NK-92 (cell line): ENCODE measurements around the gene SCLY.
"Not testable (repeated sequence)": the region's sequence is repeated elsewhere in the genome, so short reads cannot be mapped to it uniquely, and the experiment has no call there.

Source experiments
- DNase-seq: peaks from one replicate; lab custom pipeline; 2025; ENCODE audit not compliant: unreplicated experiment; lab: John Stamatoyannopoulos, UW

Gene SCLY

DNA sequence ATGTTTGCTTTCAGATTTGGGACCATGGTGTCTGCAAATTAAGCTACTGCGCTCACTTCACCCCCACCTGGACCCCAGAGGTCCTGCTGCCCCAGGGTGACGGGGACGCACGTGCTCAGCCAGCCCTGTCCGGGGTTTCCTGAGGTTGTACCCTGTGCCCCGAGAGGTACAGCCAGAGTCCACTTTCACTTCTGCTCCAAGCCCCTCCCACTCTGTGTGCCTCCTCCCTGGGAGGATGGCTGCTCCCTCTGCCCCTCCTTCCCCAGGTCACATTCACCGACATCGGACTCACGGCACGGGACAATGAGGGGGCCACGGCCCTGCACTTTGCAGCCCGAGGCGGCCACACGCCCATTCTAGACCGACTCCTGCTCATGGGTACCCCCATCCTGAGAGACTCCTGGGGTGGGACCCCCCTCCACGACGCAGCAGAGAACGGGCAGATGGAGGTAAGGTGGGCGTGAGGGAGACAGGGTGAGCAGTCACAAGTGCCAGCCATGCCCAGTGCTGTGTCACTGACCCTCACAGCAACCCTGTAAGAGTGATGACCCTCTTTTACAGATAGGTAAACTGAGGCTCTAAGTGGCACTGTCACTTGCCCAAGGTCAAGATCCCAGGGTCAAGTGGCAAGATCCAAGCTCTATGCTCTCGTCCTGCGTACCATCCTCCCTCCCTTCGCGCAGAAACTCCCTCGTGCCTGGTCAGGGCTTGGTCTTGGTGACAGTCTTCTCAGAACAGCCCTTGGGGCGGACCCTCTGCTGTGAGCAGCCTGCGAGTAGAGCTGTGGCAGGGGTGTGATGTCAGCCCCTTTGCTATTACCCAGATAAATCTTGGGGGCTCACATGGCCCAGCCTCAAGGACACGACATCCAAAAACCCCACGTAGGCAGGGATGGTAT, 47.0 kb downstream of the SCLY start:
- no peak for DNase-seq

DNA sequence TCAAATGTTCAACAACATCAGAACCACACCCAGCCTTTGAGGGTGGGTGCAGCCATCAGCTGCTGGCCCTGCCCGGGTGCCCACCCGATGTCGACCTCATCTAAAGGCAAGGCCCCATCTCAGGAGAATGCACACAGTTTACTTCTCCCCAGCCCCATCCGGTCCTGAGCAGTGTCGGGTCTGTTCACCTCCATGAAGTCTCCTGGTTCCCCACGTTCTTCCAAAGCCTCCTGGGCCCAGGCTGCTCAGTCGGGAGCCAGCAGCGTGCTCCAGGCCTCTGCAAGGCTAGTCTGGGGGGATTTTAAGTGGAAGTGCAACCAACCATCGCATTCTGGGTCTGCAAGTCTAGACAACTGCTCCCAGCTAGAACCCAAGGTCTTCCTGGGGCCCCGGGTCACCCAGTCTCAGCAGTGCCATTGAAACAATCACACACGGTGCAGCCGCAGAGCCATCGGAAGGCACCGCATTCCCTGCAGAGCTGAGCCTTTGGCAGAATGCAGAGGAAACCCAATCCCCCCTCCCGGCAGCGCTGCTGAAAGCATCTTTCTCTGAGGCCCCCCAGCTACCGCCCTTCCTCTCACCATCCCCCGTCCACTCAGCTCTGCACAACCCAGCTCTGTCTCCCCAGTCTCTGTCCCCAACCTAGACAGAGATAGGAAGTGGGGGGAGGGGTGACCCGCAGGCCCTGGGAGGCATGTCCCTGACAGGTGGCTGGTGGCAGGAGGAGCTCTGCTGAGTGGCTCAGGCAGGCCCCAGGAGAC, 47.8 kb downstream of the SCLY start:
- no peak for DNase-seq

DNA sequence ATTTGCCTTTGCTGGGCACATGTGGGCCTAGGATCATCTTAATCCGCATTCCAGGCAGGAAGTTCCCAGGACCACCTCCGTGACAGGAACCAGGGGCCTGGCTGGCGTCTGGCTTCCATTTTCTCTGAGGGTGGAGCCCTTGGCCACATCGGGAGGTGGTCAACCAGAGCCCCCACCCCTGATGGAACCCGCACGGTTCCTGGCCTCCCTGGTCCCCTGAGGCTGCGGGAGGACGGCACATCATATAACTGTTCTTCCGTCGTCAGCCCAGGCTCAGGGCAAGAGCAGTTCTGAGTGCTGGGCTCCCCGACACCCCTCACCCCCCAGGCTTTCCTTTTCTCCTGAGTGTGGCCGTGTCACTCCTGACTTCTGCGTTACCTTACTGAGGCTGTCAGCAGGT, 52.8 kb downstream of the SCLY start:
- no peak for DNase-seq

DNA sequence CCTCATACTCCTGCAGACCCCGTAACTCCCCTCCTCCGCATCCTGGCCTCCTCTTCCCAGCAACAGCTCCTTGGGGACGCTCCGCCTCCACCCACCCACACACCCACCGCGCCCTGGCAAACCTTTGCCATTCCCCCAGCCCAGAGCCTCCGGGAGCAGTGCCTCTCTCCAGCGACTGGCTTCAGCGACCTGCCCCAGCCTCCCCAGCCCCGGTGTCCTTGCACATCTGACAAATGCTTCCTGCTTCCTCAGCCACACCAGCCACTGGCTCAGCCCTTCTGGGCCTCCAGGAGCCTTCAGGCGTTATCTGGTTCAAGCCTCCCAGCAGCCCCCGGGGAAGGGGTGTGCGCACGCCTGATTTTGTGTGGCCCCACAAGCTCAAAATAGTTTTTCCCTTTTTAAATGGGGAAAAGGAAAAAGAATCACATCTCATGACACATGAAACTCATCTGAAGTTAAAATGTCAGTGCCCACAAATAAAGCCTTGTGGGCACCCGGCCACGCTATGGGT, 53.6 kb downstream of the SCLY start:
- DNase-seq, result no peak

DNA sequence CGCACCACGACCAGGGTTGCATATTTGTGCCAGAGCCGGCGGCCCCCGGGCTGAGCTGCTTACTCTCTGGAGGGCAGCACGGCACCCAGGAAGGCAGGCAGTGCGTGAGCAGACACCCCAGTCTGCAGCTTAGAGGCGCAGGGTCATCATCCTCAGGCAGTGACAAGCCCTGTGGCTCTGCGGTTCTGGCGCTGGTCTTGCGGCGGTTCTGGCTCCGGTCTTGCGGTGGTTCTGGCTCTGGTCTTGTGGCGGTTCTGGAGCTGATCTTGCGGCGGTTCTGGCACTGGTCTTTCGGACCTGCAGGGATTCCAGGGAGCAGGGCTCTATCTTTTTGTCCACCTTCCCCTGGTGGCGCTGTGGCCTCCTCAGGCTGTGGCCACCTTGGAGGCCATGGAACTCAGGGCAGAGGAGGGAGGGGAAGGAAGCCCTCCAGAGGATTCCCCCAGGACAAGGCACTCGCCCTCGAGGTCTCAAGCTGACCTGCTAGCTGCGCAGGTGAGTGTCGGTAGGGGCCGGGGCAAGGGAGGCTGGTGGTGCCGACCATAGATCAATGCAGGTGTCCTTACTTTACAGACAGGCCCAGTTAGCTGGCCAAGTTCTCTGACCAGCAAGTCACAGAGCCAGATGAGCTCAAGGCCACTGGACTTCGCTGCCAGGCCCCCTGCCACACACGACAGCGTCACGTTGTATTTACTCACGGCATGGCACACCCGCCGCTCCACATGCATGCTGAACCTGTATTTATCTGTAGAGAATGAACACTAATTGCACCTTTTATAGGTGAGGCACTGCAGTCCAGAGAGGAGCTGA, 54.3 kb downstream of the SCLY start:
- DNase-seq, result no peak

DNA sequence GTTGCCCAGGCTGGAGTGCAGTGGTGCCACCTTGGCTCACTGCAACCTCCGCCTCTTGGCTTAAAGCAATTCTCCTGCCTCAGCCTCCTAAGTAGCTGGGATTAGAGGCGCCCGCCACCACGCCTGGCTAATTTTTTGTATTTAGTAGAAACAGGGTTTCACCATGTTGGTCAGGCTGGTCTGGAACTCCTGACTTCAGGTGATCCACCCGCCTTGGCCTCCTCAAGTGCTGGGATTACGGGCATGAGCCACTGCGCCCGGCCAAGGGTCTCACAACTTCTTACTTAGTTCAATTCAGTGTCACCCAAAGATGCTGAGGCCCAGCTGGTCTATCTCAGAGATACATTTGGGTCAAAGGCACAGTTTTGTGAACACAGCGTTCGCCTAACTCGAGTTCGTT, 54.9 kb downstream of the SCLY start:
- DNase-seq, result not testable (repeated sequence)

DNA sequence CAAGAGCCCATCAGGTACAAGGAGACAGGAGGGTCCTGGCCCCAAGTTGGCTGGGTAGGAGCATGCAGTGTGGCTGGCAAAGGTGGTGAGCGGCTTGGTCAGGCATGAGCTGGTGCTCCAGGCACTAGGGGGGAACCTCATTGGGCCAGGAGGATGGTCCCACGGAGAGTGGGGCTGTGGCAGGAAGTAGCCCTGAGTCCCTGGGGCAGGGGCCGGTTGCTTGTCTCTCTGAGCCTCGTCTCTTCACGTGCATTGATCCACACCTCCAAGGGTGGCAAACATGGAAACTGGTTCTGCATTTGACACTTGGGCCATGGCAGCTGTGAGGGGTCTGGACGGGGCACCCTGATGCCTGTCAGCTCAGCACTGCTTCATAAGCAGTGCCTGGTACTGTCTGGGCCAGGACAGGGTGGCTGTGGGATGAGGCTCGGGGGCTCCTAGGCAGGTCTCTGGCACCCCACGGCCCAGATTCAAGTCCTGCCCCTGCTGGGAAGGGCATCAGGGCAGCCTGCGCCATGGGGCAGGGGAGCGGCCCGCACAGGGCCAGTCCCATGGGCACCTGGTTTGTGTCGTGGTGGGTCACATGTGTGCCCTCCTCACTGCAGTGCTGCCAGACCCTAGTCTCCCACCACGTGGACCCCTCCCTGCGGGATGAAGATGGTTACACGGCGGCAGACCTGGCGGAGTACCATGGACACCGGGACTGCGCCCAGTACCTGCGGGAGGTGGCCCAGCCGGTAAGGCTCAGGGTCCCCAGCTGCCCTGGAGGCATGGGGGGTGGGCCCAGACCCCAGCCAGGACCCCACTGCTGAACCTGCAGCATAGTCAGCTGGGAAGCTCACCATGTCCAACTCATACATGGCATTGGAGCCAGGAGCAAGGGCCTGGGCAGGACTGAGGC, 55.7 kb downstream of the SCLY start:
- DNase-seq, result no peak

DNA sequence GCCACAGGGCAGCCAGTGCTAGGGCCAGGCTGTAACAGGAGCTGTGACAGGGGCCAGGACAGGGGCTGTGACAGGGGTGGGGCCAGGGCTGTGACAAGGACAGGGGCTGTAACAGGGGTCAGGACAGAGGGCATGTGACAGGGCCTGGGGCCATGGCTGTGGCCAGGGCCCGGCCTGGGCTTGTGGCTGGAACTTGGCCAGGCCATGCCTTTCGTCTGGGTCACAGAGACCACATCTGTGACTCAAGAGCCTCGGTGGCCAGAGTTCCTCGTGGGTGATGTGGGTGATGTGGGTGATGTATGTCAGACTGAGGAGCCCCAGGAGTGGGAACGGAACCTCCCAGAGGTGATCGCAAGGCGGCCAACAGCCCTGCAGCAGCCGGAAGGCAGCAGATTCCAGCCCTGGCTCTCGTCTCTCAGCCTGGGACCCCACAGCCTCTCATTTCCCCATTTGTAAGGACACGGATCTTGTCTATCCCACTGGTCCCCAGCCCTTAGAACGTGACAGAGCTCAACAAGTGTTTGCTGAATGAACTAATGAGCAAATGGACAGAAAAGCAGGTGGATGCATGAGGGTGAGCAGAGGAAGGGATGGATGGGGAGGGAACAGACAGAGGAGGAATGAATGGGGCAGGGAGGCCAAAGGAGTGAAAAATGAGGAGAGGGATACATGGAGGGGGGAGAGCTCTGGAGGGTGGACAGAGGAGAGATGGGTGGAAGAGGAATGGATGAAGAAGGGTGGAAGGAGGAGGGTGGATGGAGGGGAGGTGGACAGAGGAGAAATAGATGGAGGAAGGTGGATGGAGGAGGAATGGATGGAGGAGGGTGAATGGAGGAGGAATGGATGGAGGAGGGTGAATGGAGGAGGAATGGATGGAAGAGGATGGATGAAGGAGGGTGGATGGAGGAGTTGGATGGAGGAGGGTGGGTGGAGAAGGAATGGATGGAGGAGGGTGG, 56.7 kb downstream of the SCLY start:
- DNase-seq, result no peak

DNA sequence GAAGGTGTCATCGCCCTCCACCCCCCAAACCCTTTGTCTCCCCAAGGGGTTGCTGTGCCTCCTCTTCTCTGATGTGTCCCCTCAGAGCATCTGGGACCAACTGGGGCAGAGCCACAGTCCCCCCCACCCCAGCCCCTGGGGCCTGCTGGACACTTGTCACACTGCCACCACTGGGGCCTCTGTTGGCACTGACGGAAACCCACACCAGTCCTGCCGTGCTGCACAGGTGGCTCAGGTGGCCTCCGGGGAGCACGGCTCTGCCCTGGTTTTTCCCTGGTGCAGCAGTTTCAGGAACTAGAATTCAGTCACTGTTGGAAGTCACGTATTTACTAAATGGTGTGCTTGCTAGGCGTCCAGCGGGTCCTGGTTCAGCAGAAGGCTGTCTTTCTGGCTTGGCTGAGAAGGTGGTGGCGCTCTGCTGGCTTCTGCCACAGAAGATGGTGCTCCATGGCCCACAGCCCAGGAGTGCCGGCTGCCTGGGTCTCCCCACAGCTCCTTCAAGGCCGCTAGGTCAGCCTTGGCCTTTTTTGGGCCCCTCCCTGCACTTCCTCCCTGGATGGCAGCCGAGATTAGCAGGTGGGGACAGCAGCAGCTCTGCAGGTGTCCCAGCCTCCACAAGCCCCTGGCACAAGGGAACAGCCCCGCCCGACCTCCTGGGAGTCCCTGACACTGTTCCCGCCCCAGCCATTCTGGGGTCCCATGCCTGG, 59.1 kb downstream of the SCLY start:
- no peak for DNase-seq

DNA sequence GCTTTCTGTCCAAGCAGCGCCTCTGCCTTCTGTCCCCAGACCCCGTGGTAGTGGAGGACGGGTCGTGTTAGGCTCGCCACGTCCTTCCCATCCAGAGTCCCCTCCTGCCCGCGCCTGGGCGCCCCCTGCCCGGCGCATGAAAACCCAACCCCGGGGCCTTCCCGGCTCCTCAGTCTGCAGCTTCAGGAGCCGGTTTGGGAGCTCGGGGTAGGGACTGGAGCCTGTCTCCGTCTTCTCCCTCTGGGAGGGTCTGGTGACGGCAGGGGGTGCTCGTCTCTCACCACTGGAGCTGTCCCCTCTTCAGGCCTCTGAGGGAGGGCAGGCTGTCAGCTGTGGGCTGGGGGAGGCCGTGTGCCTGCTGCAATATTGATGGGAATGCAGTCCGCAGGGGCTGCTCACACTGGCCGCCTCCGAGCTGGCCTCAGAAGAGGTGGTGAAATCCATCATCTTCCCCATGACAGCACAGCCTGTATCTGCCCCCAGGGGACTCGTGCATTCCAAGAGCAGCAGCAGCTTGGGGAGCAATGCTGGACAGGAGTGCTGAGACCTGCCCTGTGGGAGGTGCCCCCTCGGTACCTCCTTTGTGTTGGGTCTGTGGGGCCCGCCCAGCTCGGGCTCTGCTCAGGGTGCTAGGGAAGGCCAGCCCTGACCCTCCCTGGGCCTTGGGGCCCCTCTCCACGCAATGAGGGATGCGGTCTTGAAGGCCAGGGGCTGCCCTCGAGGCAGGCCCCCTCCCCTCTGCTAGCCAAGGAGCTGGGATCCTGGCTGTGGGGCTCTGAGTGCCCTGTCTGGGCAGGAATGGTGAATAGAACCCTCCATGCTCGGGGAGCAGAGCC, 59.9 kb downstream of the SCLY start:
- no peak for DNase-seq

DNA sequence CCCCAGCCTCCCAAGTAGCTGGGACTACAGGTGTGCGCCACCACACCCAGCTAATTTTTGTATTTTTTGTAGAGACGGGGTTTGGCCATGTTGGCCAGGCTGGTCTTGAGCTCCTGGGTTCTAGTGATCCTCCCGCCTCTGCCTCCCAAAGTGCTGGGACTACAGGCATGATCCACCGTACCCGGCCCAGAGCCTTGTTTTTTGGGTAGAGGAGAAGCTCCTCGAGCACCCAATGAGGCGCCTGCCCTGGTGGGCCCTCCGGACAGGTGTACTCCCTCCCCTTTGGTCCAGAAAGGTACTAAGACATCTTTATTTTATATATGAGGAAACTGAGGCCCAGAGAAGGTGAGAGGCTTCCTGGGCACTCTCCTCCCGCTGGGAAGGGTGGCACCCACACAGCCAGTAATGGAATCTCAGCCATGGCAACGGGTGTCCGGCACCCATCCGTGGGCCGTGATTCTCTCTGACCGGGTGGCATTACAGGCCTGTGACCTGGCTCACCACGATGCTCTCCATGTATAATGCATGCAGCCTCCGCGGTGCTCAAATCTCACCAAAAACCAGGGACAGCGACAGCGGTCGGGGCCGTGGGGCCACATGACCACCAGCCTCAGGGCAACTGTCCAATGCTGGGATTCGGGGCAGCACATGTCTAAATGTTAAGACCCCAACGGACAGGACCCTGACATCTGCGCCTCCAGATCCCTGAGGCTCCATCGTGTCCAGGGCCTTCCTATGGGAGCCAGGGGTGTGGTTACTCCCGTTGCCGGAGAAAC, 60.9 kb downstream of the SCLY start:
- no peak for DNase-seq

DNA sequence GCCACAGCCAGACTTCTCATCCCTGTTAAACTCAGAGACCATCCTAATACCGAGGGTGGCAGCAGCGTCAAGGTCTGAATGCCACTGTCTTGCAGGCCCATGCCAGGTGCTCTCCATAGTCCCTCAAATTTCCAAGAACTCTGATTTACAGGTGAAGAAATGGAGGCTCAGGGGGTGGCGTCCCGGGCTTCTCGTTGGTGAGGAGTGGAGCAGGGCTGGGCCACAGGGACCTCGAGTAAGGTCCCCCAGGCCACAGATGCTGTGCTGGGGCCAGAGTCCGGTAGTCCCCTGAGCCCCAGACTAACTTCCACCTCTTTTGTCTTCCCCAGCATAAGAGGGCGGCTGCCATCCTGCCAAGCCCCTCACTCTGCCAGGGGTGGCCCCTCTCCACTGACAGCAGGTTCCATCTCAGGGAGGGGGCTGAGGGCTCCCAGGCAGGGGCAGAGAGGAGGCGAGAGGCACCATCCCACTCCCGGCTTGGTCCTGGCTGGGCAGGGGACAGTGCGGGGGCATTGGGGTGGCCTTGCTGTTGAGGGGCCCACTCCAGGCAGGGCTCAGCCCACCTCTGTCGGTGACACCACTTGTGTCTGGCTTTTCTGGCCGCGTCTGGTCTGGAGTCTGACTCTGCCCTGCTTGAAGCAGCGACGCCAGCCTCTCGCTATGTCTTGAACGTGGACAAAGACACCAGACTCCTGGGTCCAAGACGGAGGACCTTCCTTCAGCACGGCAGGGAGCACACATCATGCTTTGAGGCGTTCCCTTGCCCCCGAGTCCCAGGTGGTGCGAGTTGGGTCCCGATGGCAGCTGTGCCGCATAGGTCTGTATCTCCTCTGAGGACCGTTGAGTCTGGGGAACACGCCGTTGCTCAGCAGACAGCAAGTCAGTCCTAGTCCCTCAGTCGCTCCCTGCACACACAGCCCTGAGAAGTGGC, 61.8 kb downstream of the SCLY start:
- DNase-seq, result no peak

DNA sequence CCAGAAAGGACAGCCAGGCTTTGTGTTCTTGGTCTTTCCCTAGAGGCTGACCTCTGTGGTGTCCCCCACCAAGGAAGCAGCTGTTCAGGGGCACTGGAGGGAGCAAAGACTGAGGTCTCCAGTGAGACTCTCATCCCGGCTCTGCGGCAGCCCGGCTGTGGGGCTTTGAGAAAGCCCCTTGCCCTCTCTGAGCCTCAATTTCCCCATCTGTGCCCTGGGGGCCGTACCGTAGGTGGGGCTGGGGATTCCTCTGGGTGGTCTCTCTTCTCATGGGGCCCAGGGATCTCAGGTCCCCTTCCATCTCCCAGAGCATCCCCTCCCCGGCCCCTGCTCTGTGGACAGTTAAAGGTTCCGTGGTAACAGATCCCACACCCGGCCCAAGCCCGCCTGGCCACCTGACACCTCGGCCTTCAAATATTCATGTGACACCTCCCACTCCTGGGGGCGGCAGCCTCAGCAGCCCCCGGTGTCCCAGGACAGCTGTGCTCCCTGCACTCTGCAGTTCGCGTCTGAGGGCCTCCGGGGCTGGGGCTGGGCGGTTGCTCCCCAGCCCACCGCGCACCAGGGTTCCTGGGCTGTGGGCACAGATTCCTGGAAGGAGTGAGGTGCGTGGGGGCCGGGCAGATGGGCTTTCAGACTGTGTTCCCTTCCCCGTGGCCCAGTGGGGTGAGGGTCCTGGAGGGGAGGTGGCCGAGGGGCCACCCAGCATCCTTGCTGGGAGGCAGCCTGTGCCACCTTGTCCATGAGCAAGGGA, 62.6 kb downstream of the SCLY start:
- no peak for DNase-seq

DNA sequence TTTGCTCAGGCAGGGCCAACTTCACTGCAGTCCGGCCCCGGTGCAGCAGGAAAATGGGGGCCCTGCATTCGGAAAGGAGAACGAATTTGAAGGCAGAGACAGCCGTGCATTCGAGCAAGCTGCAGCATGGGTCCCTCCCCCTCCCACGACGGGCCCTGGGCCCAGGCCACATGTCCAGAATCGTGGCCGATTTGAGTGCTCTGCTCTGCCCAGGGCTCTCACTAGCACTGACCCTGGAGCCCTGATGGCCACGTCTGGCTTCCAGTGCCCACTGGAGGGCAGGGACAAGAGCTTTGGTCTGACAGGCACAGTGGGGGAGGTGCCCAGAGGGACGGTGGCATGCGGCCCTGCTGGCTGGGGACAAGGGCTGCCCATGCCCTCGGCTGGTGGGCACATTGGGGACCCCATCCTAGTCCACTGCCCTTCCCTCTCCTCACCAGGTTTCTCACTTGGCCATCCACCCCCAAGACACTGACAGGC, 63.2 kb downstream of the SCLY start:
- DNase-seq, result no peak
